Kidney (tissue), 14 donors: ENCODE data around the gene NOD2. TPM values are rescaled to one million over a fixed set of nuclear protein-coding genes. Genes with fewer than 3 reads are reported as not detected.

Source experiments
- DNase-seq, 5 donors: peaks; one replicate each; pipeline ENCODE4 v3.0.0-alpha.2; 2013 to 2020
- FAIRE-seq: peaks from 2 replicates; lab custom pipeline; 2012; peaks lifted over from hg19 to GRCh38; lab: Jason Lieb, UNC
- H3K27ac ChIP-seq, 2 donors: one replicate each; pipeline ENCODE4 v1.7.0; 2013; ENCODE audit warnings: low read depth in 2 of 2, low read length in 2 of 2, inconsistent platforms in 1 of 2
- H3K27me3 ChIP-seq: one replicate; pipeline ENCODE4 v1.7.1; 2013; ENCODE audit warnings: low read length, inconsistent platforms; ENCODE audit not compliant: control insufficient read depth, insufficient read depth
- H3K36me3 ChIP-seq, 3 donors: one replicate each; pipeline versions ENCODE4 v1.7.0 to v1.7.1; 2013; ENCODE audit warnings: low read length in 3 of 3, control low read depth in 1 of 3, inconsistent platforms in 1 of 3; ENCODE audit not compliant: insufficient read depth in 3 of 3, control insufficient read depth in 2 of 3
- H3K4me1 ChIP-seq, 3 donors: one replicate each; pipeline versions ENCODE4 v1.7.0 to v1.7.1; 2013; ENCODE audit warnings: low read length in 3 of 3, inconsistent platforms in 1 of 3, low read depth in 1 of 3; ENCODE audit not compliant: control insufficient read depth in 2 of 3, insufficient read depth in 2 of 3
- H3K4me3 ChIP-seq, 3 donors: one replicate each; pipeline versions ENCODE4 v1.7.0 to v1.8.1; 2013; ENCODE audit warnings: low read length in 3 of 3, control low read depth in 1 of 3, inconsistent platforms in 1 of 3
- H3K9ac ChIP-seq, 3 donors: one replicate each; pipeline versions ENCODE4 v1.7.0 to v1.7.1; 2013; ENCODE audit warnings: low read length in 3 of 3, control low read depth in 1 of 3, inconsistent platforms in 1 of 3
- H3K9me3 ChIP-seq, 3 donors: one replicate each; pipeline versions ENCODE4 v1.7.0 to v1.7.1; 2013; ENCODE audit warnings: low read length in 3 of 3, control low read depth in 1 of 3, inconsistent platforms in 1 of 3; ENCODE audit not compliant: control insufficient read depth in 2 of 3, insufficient read depth in 1 of 3
- CTCF ChIP-seq: IDR thresholded peaks from 3 replicates; pipeline ENCODE4 v1.5.1; 2012; ENCODE audit warnings: mild to moderate bottlenecking, moderate library complexity, borderline replicate concordance; ENCODE audit not compliant: insufficient read depth; ENCODE audit errors: extremely low read depth
- intact Hi-C: fragments of 100-400 bp; cut with DNase I; formaldehyde crosslinking; loops from one replicate; pipeline ENCODE4 v1.11.1; 2022
- polyA plus RNA-seq: library from polyadenylated mRNA; stranded (reverse); fragments of 350-450 nt; fragmentation: Illumina TruSeq; extraction: RNeasy Lipid Tissue Mini Kit (QIAGEN cat#74804); gene quantifications from one replicate; pipeline ENCODE4 v1.2.3, GENCODE V29; 2014; ENCODE audit warnings: low read depth, low replicate concordance; ENCODE audit not compliant: insufficient read depth
- total RNA-seq: library from RNA; stranded (reverse); fragmentation: NEBNext Ultra II Directional; extraction: Animal tissue kit (Norgen Biotek cat#: 25700); gene quantifications from one replicate; pipeline ENCODE4 v1.2.1, GENCODE V29; 2021
- donor health status: control.
- donor health status: control.
- donor health status: control.
- donor health status: control.
- donor health status: control.
- donor health status: DM: yes; HTN: yes; CAD: no.
- donor health status: Normal renal cell carcinoma (clear cell type).

Gene NOD2
- total and polyA plus RNA-seq, 2 donors from 2014 or later, result 0.22 to 3.6 TPM

- no peak overlapping the region for H3K27ac ChIP-seq
- FAIRE-seq, result no peak
Measured at GRCh38 chr16:50667497-50668367, 25.7 kb upstream of the NOD2 start.

GRCh38 chr16:50668368-50669008 lies 24.9 kb upstream of the NOD2 start:
- TF ChIP-seq CTCF, result no peak
- no peak overlapping the region for H3K4me3 ChIP-seq
- H3K4me1 ChIP-seq, result peaks cover 0 to 4% (median 0%) of the 10 kb centered on the region in 3 donors
- DNase-seq (peak in 2 of 5 donors; percentile 48 to 56), FAIRE-seq (no peak)
- H3K27ac ChIP-seq, result no peak overlapping the region
- H3K9ac ChIP-seq, result no peak overlapping the region
- peaks cover 0 to 23% (median 8%) of the 10 kb centered on the region in 3 donors for H3K9me3 ChIP-seq
- no peaks in the 10 kb centered on the region for H3K27me3 ChIP-seq
- intact Hi-C loops, result no loop called here
- no peaks in the 10 kb centered on the region for H3K36me3 ChIP-seq

More at GRCh38 chr16:50667497-50668367, 25.7 kb upstream of the NOD2 start:
- Histone ChIP-seq H3K9ac (no peak overlapping the region), H3K36me3 (no peaks in the 10 kb centered on the region), H3K9me3 (peaks cover 0 to 23% (median 8%) of the 10 kb centered on the region in 3 donors), H3K4me3 (no peak overlapping the region), H3K27me3 (no peaks in the 10 kb centered on the region), H3K4me1 (peaks cover 0 to 4% (median 0%) of the 10 kb centered on the region in 3 donors)
- TF ChIP-seq CTCF, result no peak
- no peak for DNase-seq
- intact Hi-C loops, result no loop called here

- no peak overlapping the region for H3K9ac ChIP-seq
- peak in 1 of 5 donors; percentile 26 for DNase-seq
- no peak for TF ChIP-seq CTCF
- peaks cover 0 to 4% (median 0%) of the 10 kb centered on the region in 3 donors for H3K4me1 ChIP-seq
- no peaks in the 10 kb centered on the region for H3K27me3 ChIP-seq
- no peak overlapping the region for H3K4me3 ChIP-seq
- H3K27ac ChIP-seq, result no peak overlapping the region
- peaks cover 0 to 18% (median 8%) of the 10 kb centered on the region in 3 donors for H3K9me3 ChIP-seq
- intact Hi-C loops, result no loop called here
- no peak for FAIRE-seq
- H3K36me3 ChIP-seq, result no peaks in the 10 kb centered on the region
Measured at GRCh38 chr16:50669741-50670140, 23.7 kb upstream of the NOD2 start.
